ENCODE measurements around the gene MYH10.

DNA sequence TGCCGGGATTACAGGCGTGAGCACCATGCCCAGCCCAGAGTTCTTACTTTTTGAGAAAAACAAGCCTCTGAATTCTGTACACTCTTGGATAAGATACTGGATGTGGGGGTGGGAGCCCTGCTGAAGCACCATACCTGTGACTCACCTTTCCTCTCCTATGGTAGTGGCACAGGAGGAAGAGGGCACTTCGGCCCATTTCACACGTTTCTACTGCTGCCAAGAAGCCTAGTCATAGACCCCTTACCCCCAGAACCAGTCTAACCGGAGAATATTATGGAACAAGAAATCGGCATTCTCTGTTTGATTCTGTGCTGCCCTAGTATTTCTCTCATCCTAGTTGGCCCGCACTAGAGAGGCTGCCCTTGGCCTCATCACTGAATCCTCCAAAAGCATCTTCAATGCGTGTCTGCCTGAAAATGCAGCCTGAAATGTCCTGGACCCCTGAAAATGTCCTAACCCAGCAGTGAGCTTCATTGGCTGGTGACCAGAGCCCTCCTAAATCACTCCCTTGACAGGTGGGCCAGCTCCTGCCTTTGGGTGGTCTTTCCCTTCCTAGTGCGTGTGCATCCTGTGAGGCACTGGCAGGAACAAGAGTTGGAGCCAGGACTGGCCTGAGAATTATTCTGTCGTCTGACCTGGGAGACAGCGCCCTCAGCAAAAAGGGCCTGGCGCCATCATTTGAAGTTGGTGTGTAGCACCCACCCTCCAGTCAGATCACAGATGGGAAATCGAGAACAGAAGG lies 156.9 kb downstream of the MYH10 start:
- no peak for TF ChIP-seq CTCF (IDR thresholded peaks at IDR 0.05)
- TF ChIP-seq POLR2A (IDR thresholded peaks at IDR 0.05), result no peak

Data from stomach (tissue), 4 donors.